ENCODE data around the gene TTC24.
"Not testable (repeated sequence)": the region's sequence is repeated elsewhere in the genome, so short reads cannot be mapped to it uniquely, and the experiment has no call there.

TTC24 gene

DNA sequence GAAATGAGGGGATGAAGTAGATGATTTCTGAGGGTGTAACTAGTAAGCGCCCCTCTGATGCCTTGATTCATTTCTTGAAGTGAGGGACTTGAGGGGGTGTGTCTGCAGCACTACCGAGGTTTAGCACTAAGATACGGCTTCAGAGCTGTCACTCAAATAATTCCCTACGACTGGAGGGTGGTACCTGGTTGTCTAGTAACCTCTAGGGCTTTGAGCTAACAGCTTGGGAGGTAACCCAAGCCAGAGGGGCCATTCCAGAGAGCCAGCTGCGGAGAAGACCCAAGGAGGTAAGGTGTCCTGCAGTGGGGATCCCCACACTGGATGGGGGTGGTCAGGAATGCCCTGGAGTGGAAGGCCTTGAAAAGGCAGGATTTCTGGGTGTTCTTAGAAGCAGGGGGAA is at the start of gene TTC24:
Gene TTC24 (plus strand): TSS at position 252 of the 400 bp plus-strand sequence. CDS start 1,642 bp downstream, outside the sequence.
- DNase-seq (ENCODE audit: low read depth, low spot score), result no peak
- no peak within 1 kb of the TSS for H3K27ac ChIP-seq

DNA sequence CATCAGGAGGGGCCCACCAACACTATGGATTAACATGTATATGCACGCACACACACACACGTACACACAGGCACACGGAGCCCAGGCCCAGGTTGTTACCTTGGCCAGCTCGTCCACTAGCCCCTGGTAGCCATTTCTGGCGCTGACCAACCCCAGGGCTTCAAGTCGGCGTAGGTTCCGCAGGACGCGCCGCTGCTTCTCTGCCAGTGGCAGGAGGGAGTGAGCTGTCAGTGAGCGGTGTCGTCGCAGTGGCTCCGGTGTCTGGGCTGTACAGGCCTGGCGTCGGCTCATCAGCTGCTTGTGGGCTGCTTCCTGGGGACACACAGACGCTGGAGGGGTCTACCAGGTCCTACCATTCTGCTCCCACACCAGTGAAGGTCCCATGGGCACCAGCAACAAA is 49.5 kb upstream of the TTC24 start:
- no peak overlapping the region for H3K27ac ChIP-seq
- DNase-seq (ENCODE audit: low read depth, low spot score), result no peak

DNA sequence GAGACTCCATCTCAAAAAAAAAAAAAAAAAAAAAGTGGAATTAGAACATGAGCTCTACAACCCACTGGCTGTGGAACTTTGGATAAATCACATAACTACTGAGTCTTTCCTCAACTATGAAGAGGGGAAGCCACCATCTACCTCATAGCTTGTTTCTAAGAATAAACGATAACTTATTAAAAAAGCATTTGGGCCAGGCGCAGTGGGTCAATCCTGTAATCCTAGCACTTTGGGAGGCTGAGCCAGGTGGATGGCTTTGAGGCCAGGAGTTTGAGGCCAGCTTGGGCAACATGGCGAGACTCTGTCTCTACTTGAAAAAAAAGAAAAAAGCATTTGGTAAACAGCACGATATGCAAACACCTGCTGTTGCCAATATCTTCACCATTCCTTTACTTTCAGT is 47.1 kb upstream of the TTC24 start:
- no peak for DNase-seq (ENCODE audit: low read depth, low spot score)
- no peak overlapping the region for H3K27ac ChIP-seq

DNA sequence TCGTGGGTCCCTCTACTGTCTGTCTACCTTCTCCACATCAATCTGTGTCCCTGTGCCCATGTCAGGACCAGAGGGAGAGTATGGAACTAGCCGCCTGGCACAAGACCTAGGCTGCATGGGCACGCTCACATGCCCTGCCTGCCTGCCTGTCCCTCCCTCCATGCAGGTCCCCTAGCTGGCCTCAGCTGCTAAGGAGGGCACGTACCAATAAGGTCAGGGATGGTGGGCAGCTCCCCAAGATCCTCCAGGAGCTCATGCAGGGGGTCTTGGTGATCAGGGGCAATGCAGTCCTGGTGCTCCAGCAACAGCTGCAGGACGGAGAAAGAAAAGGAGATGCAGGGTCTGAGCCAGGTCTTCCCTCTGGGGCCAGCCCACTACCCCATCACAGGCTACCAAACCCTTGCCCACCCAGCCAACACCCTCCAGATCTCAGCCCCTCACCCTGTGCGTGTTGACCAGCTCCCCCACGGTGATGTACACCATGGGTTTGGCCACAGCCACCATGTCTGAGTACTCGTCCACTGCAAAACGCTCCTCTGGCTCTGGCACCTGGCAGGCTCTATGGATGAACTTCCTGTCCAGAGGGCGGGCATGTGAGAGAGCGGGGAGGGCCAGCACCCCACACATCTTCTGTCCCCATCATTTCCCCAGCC is 45.8 kb upstream of the TTC24 start:
- no peak overlapping the region for H3K27ac ChIP-seq
- no peak for DNase-seq (ENCODE audit: low read depth, low spot score)

DNA sequence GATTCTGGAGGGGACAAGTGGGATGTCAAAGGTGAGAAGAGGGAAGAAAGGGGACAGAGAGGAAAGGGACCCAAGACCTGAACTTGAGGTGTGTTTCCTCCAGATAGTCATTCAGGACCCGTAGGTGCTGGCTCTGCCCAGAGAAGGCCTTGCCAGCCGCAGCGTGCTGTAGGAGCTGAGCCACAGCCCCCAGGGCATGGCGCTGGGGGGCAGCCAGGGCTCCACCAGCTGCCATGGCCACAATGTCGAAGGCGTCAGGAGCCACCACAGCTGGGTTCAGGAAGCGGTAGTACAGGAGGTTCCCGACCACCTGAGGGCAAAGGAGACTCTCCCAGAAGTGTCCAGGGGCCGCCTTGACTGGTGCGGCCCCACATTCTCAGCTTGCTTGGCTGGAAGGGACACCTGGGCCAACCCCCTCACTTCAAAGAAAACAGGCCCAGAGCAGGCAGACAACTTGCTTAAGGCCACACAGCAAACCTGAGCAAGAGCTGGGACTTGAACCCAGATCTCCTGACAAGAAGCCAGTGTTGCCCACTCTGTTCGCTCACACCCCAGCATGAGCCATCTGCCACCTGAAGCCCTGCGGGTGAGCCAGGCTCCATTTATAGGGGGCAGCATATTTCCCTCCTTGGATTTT is 45.0 kb upstream of the TTC24 start:
- DNase-seq (ENCODE audit: low read depth, low spot score), result no peak
- H3K27ac ChIP-seq, result no peak overlapping the region

DNA sequence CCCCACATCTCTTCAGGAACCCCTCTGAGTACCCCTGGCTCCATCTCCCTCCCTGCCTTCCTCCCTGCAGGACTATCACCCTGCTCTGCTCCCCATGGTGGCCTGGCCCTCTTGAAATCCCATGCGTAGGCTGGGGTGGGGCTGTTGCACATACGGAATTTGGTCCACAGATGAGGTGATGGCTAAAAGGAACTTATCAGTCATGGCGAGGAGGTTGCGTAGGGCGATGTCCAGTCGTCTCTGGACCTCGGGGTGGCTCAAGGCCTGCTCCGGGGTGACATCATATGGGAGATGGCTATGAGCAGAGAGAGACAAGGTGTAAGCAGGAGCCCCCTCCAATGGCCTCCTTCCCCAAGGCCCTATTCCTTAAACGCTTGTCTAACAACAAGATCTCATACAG is 42.5 kb upstream of the TTC24 start:
- DNase-seq (ENCODE audit: low read depth, low spot score), result no peak
- H3K27ac ChIP-seq, result no peak overlapping the region

DNA sequence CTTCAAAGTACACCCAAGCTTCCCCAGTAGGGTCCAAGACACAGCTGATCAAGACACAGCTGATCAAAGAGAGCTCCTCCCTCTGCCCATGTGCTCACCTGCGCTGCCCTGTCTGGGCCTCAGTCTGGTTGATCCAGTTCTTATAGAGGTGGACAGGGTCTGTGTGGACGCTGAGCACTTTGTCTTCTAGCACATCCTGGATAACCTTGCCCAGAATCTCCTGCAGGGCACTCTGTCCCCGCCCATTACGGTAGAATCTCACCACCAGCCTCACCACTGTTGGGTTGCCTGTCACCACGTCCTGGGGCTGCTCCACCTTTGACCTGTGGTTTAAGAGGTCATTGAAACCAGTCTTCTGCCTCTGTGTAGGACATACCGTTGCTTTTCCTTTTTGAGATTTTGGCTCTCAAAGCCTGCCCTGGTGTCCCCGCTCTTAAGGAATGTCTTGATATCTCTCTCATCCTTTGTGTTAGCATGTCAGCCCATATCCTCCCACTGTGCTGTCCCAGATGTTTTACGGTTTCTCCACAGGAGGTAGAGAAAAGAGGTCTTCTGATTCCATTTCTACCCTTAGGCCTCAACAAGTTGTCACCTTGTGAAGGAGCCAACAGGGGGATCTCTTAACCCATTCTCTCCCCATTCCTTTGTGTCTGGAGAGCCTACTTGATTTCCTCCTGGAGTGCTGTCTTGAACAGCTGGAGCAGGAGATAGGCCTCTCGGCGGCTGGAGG is 40.6 kb upstream of the TTC24 start:
- DNase-seq (ENCODE audit: low read depth, low spot score), result no peak
- no peak overlapping the region for H3K27ac ChIP-seq

DNA sequence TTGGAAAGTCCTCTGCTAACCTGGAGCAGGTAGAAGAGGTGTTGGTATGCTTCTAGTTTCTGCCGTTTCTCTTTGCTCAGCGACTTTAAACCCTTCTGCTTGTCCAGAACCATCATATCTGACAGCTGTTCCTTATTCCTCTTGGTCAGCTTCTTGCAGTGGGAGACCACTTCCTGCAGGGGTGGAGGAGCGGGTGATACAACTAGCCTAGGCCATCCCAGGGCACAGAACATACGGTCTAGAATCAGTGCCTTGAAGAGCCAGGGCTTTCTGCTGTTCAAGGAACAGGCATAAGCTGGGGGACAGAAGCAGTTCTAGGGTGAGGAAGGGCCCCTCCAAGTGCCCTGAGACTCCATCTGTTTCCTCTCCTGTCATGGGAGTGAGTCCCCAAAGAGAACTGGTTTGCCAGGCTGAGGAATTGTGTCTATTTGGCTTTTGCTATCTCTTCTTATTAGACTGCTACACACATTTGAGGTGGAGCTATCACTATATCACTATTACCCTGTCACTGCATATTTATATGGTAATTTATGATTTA is 39.6 kb upstream of the TTC24 start:
- no peak for DNase-seq (ENCODE audit: low read depth, low spot score)
- no peak overlapping the region for H3K27ac ChIP-seq

DNA sequence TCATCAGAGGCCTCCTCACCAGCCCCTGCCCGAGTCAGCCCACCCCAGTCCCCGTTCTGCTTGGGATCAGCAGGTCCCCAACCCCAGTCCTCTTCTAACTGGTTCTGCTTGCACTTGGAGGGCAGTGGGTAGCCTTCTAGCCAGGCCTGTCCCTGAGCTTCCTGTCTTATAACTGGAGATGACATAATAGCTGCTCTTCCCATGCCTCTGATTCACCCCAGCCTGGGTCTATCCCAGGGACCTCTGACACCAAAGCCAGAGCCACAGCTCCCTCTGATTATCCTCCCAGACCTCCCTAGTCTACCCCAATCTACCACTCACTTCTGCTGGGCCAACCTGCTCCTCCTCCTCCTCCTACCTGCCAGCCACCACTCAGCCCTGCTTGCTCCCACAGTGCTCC is 38.6 kb upstream of the TTC24 start:
- no peak overlapping the region for H3K27ac ChIP-seq
- no peak for DNase-seq (ENCODE audit: low read depth, low spot score)

DNA sequence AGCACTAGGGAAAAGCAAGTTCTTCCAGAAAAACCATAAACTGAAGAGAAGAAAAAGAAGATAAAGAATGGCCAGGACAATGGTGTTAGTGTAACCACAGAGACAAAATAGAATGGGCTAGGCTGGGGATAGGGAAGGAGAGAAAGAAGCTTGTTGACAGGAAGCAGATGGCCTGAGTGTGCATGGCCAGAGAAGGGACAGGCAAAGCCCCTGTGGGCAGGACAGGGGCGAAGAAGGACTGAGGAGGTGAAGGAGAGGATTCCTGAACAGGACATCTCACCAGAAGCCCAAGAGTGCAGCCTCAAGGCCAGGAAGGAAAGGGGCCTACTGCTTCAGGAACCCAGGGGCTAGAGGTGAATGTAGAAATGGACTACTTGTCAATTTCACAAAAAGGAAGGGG is 36.5 kb upstream of the TTC24 start:
- no peak overlapping the region for H3K27ac ChIP-seq
- no peak for DNase-seq (ENCODE audit: low read depth, low spot score)

DNA sequence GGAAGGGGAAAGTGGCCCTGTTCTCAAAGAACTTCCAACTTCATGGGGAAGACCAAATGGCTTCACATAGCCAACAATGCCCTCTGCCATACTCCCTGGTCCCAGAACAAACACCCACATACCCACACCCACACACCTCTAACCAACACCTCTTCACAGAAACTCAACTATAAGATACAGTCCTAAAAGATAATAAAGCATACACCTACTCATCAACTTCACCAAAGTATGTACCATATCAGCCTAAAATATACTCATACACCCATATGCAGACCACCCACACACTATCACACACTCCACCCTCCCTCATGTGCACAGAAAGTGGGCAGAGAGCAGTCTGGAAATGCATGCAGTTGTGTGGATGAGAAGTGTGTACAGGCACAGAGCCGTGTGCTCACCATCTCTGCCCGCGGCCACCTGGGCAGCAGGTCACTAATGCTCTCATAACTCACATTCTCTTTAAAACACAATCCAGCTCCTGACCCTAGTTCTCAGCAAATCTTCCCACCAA is 34.9 kb upstream of the TTC24 start:
- no peak overlapping the region for H3K27ac ChIP-seq
- DNase-seq (ENCODE audit: low read depth, low spot score), result no peak

DNA sequence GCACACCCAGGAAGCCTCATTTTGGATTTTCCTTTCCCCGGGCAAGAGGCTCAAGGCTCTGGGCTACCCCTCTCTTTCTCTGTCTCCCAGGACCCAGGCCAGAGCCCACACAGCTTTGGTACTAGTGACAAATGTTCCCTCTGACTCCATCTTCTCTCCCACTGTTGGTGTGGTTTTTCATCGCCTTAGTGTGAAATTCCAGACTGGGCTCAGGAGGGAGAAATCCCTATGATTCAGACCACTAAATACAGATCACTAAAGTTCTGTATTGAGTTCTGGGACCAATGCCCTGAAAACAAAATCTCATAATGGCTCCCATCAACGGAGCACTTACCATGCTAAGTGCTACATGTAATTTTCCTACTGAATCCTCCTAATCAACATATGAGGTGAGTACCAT is 33.3 kb upstream of the TTC24 start:
- H3K27ac ChIP-seq, result no peak overlapping the region
- no peak for DNase-seq (ENCODE audit: low read depth, low spot score)

DNA sequence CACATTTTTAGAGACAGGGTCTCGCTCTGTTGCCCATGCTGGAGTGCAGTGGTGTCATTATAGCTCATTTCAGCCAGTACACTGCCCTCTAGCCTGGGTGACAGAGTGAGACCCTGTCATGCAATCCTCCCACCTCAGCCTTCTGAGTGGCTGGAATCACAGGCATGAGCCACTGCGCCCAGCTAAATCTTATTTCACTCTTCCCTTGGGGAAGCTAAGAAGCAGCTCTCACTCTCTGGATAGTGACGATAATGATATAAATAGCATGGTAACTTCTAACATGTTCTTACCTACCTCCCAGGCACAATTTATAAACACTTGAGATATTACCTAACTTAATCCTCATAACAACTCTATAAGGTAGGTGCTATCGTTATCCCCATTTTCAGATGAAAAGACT is 32.1 kb upstream of the TTC24 start:
- H3K27ac ChIP-seq, result no peak overlapping the region
- no peak for DNase-seq (ENCODE audit: low read depth, low spot score)

DNA sequence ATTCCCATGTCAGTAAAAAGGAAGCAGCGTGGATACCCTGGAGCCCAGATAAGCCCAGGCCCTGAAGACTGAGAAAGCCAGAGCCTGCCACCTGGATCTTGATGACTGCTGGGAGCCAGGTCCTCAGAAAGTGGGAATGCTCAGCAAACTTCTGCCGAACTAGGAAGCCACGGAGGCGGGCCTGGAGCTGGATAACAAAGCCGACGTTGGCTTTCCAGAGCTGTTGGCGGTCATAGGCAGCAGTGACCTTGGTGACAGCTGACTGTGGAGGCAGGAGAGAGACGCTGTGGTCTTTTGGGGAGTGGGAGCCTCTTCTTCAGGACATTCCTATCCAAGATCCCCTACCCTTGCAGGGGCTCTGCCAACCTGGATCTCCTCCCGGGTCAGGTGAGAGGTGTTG is 31.5 kb upstream of the TTC24 start:
- DNase-seq (ENCODE audit: low read depth, low spot score), result no peak
- H3K27ac ChIP-seq, result no peak overlapping the region

DNA sequence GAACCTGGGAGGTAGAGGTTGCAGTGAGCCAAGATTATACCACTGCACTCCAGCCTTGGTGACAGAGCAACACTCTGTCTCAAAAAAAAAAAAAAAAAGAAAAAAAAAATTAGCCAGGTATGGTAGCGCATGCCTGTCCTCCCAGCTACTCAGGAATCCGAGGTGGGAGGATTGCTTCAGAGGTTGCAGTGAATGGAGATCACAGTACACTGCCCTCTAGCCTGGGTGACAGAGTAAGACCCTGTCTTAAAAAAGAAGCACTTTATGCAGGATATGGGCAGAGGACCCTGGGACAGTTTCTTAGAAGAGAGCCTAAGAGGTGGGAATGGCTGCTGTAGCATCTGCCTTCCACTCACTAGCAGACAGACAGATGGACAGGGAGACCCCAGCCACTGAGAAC is 30.1 kb upstream of the TTC24 start:
- H3K27ac ChIP-seq, result no peak overlapping the region
- DNase-seq (ENCODE audit: low read depth, low spot score), result no peak

DNA sequence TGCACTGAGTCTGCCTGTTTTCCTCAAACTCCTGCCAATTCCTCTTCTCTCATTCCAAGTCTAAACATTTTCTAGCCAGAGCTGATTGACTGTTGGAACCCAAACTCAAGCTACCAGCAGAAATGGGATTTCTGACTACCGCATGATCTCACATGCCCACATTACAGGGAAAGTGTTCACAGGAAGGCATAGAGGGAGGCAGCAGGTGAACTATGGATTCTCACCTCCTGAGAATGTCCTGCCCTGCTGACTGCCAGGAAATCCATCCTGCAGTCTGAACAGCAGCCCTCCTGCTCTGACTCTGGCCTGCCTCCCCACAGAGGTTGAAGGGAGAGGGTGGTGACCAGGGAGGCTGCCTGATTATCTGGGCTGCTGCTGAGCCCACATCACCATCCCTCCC is 29.7 kb upstream of the TTC24 start:
- no peak for DNase-seq (ENCODE audit: low read depth, low spot score)
- no peak overlapping the region for H3K27ac ChIP-seq

DNA sequence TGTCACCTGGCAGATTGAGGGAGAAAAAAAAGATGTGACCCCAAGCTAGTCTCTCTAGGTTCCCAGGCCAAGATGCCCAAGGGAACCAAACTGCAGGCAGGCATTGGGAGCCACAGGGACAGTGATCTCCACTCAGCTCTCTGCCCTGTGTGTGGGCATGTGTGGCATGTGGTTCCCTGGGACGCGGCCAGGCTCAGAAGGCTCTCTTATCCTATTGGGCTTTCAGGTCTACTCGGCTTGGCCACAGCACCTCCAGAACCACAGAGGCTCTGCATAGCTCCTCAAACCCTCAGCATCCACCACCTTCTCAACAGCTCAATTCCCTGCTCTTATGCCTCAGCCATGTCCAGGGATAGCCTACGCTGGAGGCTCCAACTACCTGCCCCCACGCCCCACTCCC is 29.2 kb upstream of the TTC24 start:
- no peak overlapping the region for H3K27ac ChIP-seq
- DNase-seq (ENCODE audit: low read depth, low spot score), result no peak

DNA sequence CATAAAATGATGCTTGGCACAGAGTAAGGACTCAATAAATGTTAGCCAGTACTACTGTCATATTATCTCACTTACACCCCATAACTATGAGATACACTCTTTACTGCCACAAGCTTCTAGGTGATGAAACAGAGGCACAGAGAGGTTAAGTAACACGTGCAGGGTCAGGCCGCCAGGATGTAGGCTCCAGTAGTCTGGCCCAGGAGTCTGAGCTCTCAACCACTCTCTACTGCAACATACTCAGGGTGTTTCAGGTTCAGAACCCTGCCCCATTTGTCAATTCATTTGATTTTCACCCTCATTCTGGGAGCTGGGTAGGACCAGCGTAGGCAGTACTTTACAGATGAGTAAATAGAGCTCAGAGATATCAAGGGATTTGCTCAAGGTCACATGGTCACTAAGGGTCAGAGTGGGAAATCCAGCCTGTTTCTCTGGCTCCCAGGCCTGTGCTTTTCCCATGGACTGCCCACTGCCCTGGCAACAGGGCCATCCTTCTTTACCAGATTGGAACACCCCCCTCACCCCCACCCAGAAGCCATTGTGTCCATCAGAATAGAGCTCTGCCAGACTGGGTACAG is 28.4 kb upstream of the TTC24 start:
- DNase-seq (ENCODE audit: low read depth, low spot score), result no peak
- H3K27ac ChIP-seq, result no peak overlapping the region

DNA sequence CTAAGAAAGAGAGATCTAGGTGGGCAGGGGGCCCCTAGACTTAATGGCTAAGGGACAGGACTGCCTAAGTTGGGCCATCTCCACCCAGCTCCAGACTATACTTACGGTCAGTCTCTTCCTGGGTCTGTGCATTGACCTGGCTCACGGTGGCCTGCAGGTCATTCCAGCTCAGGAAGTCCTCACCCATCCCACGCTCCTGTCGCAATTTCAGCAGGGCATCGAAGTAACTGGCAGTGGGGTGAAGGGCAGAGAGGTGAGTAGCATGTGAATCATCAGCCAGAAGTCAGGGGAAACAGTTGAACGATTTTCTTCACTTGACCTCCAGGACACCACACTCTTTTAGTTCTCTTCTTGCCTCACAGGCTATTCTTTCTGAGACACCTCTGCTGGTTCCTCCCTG is 27.7 kb upstream of the TTC24 start:
- H3K27ac ChIP-seq, result no peak overlapping the region
- DNase-seq (ENCODE audit: low read depth, low spot score), result no peak

DNA sequence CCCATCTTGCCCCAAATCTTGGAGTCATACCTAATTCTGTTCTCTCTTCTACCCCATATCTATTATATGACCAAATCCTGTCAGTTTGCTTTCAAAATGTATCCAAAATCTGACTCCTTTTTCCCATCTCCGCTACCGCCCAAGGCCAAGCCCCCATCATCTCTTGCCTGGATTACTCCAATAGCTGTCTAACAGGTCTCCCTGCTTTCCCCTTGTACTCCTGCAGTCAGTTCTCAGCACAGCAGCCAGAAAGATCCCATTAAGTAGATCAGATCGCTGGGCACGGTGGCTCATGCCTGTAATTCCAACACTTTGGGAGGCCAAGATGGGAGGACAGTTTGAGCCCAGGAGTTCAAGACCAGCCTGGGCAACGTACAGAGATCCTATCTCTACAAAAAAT is 27.0 kb upstream of the TTC24 start:
- H3K27ac ChIP-seq, result no peak overlapping the region
- no peak for DNase-seq (ENCODE audit: low read depth, low spot score)

DNA sequence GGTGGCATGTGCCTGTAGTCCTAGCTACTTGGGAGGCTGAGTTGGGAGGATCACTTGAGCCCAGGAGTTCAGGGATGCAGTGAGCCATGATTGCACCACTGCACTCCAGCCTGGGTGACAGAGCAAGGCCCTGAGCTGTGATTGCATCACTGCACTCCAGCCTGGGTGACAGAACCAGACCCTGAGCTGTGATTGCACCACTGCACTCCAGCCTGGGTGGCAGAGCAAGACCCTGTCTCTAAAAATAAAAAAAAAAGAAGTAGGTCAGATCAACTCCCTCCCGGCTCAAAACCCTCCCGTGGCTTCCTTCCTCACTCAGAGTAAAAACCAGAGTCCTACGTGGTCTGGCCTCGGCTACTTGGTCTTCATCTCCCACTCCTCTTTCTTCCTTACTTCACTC is 26.6 kb upstream of the TTC24 start:
- DNase-seq (ENCODE audit: low read depth, low spot score); H3K27ac ChIP-seq: not testable (repeated sequence)

Data from epithelial cell of prostate (primary cell).